HG02870 (cell line): ENCODE data around the gene CYP19A1.
"Not testable (repeated sequence)": the region's sequence is repeated elsewhere in the genome, so short reads cannot be mapped to it uniquely, and the experiment has no call there.

Experiments used
- ATAC-seq: cut with Tn5 transposase; IDR thresholded peaks from one replicate; pipeline ENCODE4 v1.9.1; 2021; ENCODE audit warnings: mild to moderate bottlenecking, moderate library complexity; ENCODE audit not compliant: unreplicated experiment

CYP19A1 gene

GRCh38 chr15:51265037-51265555 is 73.3 kb downstream of the CYP19A1 start:
- ATAC-seq = no peak

- no peak for ATAC-seq
Observed at GRCh38 chr15:51263726-51264125, 74.7 kb downstream of the CYP19A1 start.

GRCh38 chr15:51263116-51263515 is 75.3 kb downstream of the CYP19A1 start:
- no peak for ATAC-seq

GRCh38 chr15:51262463-51262862 is 75.9 kb downstream of the CYP19A1 start:
- ATAC-seq = no peak

GRCh38 chr15:51261113-51261512 is 77.3 kb downstream of the CYP19A1 start:
- ATAC-seq = not testable (repeated sequence)

- no peak for ATAC-seq
Observed at GRCh38 chr15:51260202-51260601, 78.2 kb downstream of the CYP19A1 start.

- no peak for ATAC-seq
Observed at GRCh38 chr15:51255533-51255932, 82.9 kb downstream of the CYP19A1 start.

GRCh38 chr15:51253366-51253765 is 85.0 kb downstream of the CYP19A1 start:
- no peak for ATAC-seq

GRCh38 chr15:51252671-51253070 is 85.7 kb downstream of the CYP19A1 start:
- ATAC-seq = no peak

GRCh38 chr15:51251556-51251955 is 86.8 kb downstream of the CYP19A1 start:
- no peak for ATAC-seq

- no peak for ATAC-seq
Observed at GRCh38 chr15:51250217-51251011, 88.0 kb downstream of the CYP19A1 start.

GRCh38 chr15:51245628-51246027 is 92.8 kb downstream of the CYP19A1 start:
- ATAC-seq = no peak

- ATAC-seq = no peak
Observed at GRCh38 chr15:51244423-51244869, 94.0 kb downstream of the CYP19A1 start.

GRCh38 chr15:51243774-51244173 is 94.6 kb downstream of the CYP19A1 start:
- ATAC-seq = no peak

- ATAC-seq = no peak
Observed at GRCh38 chr15:51240066-51240465, 98.3 kb downstream of the CYP19A1 start.

- no peak for ATAC-seq
Observed at GRCh38 chr15:51237816-51238215, 100.6 kb downstream of the CYP19A1 start.

GRCh38 chr15:51234176-51234927 is 104.0 kb downstream of the CYP19A1 start:
- no peak for ATAC-seq

GRCh38 chr15:51232581-51232980 is 105.8 kb downstream of the CYP19A1 start:
- no peak for ATAC-seq

GRCh38 chr15:51229907-51230330 is 108.5 kb downstream of the CYP19A1 start:
- no peak for ATAC-seq

- peak; percentile 86 for ATAC-seq
Observed at GRCh38 chr15:51227940-51228732, 110.3 kb downstream of the CYP19A1 start.
